Measurements from ENCODE around the gene C3orf80.

DNA sequence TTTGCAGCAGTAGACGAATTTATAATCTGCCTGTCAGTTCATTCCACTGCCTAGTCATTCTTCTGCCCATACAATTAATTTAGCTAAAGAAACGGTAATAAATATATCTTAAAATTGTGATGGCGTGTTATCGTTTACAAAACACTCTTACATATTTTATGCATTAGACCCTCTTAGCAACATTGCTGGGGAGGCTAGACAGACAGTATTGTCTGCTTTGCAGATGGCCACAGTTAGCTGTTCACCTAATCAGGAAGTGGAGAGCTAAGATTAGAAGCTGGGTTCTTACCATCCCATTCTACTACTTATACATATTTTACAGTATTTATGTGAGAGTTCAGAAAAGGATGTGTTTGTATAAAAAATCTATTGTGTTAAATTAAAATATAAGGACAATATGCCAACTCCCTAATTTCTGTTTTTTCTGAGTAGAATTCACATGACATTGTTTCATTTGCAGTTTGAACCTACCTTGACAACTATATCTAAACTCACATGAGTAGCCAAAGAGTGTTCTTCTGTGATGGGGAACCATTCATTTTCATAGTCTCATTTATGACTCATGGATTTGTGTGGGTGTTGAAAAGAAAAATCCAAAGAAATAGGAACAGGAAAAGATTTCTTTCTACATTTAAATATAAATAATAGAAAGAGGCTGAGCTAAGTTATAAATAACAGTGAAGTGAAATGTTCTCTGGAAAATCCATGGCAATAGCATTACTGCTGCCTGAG, 41.7 kb upstream of the C3orf80 start:
- TF ChIP-seq, protein P1, sequence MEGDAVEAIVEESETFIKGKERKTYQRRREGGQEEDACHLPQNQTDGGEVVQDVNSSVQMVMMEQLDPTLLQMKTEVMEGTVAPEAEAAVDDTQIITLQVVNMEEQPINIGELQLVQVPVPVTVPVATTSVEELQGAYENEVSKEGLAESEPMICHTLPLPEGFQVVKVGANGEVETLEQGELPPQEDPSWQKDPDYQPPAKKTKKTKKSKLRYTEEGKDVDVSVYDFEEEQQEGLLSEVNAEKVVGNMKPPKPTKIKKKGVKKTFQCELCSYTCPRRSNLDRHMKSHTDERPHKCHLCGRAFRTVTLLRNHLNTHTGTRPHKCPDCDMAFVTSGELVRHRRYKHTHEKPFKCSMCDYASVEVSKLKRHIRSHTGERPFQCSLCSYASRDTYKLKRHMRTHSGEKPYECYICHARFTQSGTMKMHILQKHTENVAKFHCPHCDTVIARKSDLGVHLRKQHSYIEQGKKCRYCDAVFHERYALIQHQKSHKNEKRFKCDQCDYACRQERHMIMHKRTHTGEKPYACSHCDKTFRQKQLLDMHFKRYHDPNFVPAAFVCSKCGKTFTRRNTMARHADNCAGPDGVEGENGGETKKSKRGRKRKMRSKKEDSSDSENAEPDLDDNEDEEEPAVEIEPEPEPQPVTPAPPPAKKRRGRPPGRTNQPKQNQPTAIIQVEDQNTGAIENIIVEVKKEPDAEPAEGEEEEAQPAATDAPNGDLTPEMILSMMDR (conservative IDR thresholded peaks at IDR 0.05; ENCODE audit: low read depth, low read length): no peak
- no peak for TF ChIP-seq EZH2phosphoT487 (IDR thresholded peaks at IDR 0.05; ENCODE audit: borderline replicate concordance, low read length)
